ENCODE results near the gene CDKL4.

DNA sequence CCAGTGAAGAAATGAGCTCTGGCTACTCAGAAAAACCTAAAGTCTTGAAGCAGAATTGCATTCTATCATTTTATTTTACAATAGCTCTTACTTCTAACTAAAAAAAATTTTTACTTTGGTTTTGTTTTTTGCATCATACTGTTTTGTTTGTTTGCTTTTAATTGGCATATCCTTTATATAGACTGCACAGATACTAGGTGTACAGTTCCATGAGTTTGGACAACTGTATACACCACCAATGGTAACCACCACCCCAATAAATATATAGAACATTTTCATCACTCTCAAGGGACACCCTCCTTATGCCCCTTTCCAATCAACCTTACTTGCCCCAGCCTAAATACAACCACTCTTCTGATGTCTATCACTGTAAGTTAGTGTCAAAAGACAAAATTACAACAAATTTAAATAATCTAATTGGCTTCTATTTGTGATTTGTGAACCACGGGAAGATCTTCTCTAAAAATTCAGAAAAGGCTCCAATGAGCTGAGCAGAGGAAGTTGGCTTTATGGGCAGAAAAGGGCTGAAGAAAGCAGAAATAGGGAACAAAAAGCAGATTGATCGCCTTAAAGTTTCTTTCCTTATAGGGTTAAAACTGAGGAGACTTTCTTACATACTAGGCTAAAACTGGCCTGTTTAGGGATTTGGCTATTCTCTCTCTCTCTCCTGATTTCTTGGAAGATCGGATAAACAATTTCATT, 100.7 kb downstream of the CDKL4 start:
- TF ChIP-seq EZH2 (IDR thresholded peaks at IDR 0.05) (no peak), POLR2AphosphoS5 (IDR thresholded peaks at IDR 0.05; ENCODE audit: borderline replicate concordance, low read depth, low read length) (no peak)
